ENCODE results near the gene MYCBPAP.

MYCBPAP gene

GRCh38 chr17:50539762-50540559, 31.7 kb downstream of the MYCBPAP start:
- no peak for DNase-seq (ENCODE audit: low read depth)

GRCh38 chr17:50540560-50541401, 32.5 kb downstream of the MYCBPAP start:
- DNase-seq (ENCODE audit: low read depth) = no peak

GRCh38 chr17:50541402-50541715, 33.1 kb downstream of the MYCBPAP start:
- no peak for DNase-seq (ENCODE audit: low read depth)

- peak; percentile 43 for DNase-seq (ENCODE audit: low read depth)
Measured at GRCh38 chr17:50541716-50542688, 33.8 kb downstream of the MYCBPAP start.

GRCh38 chr17:50542795-50543774, 34.8 kb downstream of the MYCBPAP start:
- no peak for DNase-seq (ENCODE audit: low read depth)

GRCh38 chr17:50544516-50544915, 36.3 kb downstream of the MYCBPAP start:
- DNase-seq (ENCODE audit: low read depth) = no peak

- no peak for DNase-seq (ENCODE audit: low read depth)
Measured at GRCh38 chr17:50545311-50545710, 37.1 kb downstream of the MYCBPAP start.

GRCh38 chr17:50546701-50547034, 38.4 kb downstream of the MYCBPAP start:
- no peak for DNase-seq (ENCODE audit: low read depth)

GRCh38 chr17:50547035-50547735, 38.9 kb downstream of the MYCBPAP start, which contains the start of gene SPATA20:
Gene SPATA20 (plus strand): TSS chr17:50547174. CDS start chr17:50547209, 35 bp downstream.
- peak; percentile 85 for DNase-seq (ENCODE audit: low read depth)

- no peak for DNase-seq (ENCODE audit: low read depth)
Measured at GRCh38 chr17:50547736-50548083, 39.5 kb downstream of the MYCBPAP start.

GRCh38 chr17:50548831-50549230, 40.6 kb downstream of the MYCBPAP start:
- no peak for DNase-seq (ENCODE audit: low read depth)

GRCh38 chr17:50549256-50549941, 41.2 kb downstream of the MYCBPAP start:
- no peak for DNase-seq (ENCODE audit: low read depth)

GRCh38 chr17:50549969-50550368, 41.7 kb downstream of the MYCBPAP start:
- DNase-seq (ENCODE audit: low read depth) = no peak

- DNase-seq (ENCODE audit: low read depth) = peak; percentile 88
Measured at GRCh38 chr17:50550661-50551432, 42.6 kb downstream of the MYCBPAP start.

GRCh38 chr17:50551433-50551815, 43.2 kb downstream of the MYCBPAP start:
- DNase-seq (ENCODE audit: low read depth) = no peak

GRCh38 chr17:50551884-50552283, 43.6 kb downstream of the MYCBPAP start:
- no peak for DNase-seq (ENCODE audit: low read depth)

GRCh38 chr17:50554201-50554600, 46.0 kb downstream of the MYCBPAP start:
- no peak for DNase-seq (ENCODE audit: low read depth)

- no peak for DNase-seq (ENCODE audit: low read depth)
Measured at GRCh38 chr17:50556803-50557202, 48.6 kb downstream of the MYCBPAP start.

GRCh38 chr17:50557630-50558029, 49.4 kb downstream of the MYCBPAP start:
- no peak for DNase-seq (ENCODE audit: low read depth)

Data from fibroblast of the conjunctiva (primary cell).